ENCODE measurements around the gene LYZ. TPM values are rescaled to one million over a fixed set of nuclear protein-coding genes. Genes with fewer than 3 reads are reported as not detected.
A peak's percentile ranks its signal among the peaks of the same experiment; 100 is the strongest.

The LYZ gene
- polyA plus RNA-seq, 5 donors, result 42.0 to 60.9 (median 50.7) TPM

DNA sequence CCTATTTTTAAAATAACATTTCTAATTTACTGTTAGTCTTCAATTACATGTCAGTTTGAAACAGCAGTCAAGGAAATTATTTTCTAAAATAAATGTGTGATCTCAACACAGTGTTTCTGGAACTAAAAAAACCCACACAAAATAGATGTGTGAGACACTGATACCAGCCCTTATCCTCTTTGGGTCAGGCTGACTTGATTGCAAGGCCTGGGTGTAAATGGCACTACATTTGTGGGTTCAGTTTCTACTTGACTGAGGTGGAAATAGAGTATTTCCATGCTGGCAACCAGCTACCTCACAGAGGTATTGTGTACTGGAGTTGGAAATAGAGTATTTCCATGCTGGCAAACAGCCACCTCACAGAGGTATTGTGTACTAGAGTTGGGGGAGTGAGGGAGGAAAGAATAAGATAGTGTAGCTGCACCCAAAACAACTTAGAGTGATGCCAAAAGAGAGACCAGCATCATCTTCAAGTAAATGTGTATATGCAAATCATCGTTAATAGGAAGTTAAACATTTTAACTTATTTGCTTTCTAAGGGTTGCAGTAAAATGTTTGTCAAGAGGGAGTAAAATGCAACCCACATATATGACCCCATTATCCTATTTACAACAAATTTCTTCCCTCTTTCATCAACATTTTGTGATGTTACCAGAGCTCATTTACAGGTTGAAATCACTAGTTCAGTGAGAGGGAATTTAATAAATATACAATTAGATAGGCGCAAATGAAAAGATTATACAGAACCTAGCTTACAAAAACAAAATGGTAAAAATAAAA, 10.7 kb upstream of the LYZ start:
- DNase-seq, result no peak

DNA sequence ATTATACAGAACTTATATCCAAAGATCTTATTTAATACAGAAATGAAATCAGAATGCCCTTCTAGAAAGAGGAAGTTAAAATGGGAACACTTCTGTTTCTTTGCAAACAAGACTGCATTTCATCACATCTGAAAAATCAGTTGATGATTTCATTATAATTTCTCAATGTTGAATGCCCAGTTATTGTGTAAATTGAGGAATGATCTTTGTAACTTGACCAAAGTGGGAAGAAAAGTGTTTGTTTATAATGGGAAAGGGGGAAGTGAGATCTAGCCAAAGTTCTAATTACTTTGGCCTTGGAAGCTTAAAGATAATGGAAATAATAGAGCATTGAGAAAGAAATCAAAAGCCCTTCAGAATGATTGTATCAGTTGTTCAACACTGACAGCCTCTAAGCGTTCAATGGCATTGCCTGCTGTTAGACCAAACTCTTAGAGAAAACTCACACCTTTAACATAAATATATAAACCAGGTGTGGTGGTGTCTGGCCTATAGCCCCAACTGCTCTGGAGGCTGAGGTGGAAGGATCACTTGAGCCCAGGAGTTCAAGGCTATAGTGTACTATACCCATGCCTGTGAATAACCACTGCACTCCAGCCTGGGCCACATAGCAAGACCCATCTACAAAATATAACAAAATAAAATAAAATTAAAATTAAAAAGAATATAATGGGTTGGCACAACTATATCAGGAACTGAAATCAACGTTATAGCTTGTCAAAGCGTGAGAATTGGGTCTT, 9.9 kb upstream of the LYZ start:
- DNase-seq, result peak in 1 of 2 donors; percentile 17

DNA sequence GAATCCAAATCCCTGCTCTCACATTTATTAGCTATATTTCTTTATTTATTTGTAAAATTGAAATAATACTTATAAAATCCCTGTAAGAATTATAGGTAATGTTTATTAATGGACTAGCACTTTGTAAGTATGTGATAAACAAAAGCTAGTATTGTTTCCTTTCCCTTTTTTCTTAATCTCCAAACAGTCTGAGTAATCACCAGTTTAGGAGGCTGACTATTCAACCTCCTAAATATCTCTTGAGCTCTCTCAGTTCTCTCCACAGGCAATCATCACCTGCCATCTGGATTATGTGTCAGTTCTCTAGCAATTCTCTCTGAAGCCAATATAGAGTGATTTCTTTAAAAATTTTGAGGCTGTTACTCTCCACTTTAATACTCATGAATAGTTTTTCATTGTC, 9.2 kb upstream of the LYZ start:
- no peak for DNase-seq

DNA sequence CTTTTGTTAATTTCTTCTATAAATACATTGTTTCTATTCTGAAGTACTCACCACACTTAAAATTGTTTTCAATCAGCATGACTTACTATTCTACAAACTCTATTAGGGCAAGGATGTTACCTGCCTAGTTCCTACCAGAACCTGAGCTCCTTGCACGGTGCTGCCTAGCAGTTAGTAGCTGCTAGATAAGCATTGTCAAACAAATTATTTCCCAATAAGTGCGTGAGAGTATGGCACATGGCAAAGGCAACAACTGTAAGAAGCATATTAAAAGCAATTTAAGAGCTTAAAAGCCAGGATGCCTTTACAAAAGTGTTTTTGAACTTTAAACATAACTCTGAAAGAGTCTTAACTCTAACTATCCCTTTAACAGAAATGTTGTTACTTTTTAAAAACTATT, 8.2 kb upstream of the LYZ start:
- DNase-seq, result no peak

DNA sequence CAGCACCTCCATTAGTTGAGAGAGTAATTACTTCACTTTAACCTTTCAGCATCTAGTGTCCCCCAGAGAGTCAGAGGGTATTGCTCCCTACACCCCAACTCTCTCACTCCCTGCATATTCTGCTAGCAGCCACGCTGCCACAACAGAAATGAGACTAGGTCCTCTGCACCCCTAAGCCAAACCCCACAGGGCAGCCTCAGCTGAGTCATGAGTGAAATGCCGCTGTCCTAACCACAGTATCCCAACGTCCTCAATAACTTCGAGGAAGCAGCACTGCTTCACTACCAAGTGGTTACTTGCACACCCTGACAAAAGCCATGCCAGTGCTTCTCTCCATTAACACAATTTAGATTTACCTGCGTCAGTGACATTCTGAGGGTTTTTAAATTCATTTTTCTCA, 6.9 kb upstream of the LYZ start:
- DNase-seq, result no peak

DNA sequence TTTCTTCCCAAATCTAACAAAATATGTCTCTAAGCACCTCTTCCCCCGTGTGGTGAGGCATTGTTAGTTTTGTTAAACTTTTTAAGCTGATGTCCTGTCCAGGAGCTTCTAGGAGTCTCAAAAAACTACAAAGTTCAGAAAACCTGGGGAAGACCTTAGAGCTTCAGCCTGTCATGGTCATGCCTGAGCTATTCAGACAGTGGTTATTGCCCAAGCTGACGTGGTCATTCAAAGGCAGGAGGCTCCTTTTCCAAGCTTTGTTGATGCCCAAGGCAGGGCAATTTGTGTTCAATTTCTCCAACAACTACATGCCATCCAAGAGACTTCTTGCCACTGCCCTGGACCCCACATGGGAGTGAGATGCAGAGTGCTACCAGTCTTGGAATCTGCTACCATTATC, 5.8 kb upstream of the LYZ start:
- no peak for DNase-seq

DNA sequence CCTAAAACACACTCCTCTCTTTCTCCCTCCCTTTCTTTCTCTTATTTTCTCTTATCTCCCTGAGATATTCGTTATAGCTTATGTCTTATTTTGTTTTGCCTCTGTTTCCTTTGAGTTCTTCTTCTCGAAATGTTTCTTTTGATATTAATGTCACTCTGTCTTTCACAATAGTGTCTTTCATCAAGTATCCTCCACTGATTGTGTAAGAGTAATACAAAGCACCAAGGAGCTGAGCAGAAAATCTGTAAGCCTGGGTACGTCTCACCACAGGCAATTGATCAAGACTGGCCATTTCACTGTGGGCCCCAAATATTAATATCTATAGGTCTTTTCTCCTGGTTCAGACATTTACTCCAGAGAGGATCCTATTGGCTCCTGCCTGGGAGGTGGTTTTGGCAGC, 4.8 kb upstream of the LYZ start:
- no peak for DNase-seq

DNA sequence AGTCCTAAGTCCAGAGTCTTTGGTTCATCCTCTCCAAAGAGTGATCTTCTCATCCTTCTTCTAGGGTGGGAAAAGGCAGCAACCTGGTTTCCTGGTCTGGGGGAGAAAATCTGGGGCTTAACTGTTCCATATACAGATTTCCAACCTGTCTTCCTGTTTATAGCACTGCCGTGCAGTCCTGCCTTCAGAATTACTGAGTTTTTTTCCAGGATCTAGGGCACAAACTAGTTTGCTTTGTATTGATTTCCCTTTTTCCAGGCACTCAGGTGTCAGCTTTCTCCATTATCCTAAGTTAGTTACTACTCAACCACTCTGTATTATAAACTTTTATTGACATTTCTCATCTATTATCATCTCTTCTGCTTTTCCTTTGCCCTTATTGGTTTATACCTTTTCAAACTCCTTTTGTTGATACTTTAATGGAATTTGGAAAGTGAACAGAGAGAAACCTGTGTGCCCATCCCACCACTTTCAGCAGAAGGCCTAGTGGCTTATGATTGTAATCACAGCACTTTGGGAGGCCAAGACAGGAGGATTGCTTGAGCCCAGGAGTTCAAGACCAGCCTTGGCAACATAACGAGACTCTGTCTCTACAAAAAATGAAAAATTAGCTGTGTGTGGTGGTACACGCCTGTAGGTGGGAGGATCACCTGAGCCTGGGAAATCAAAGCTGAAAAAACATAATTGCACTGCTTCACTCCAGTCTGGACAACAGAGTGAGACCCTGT, 4.1 kb upstream of the LYZ start:
- DNase-seq, result no peak

DNA sequence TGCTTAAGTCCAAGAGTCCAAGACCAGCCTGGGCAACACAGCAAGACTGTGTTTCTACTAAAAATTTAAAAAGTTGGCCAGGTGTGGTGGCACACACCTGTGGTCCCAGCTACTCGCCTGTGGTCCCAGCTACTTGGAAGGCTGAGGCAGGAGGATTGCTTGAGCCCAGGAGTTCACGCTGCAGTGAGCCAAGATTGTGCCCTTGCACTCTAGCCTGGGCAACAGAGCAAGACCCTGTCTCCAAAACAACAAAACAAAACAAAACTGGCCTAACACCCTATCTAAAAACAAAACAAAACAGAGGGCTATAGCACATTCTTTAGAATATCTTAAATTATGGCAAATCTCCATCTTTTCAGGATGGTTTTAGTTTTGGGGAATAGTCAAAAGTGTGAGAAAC, 3.1 kb upstream of the LYZ start:
- DNase-seq, result no peak

DNA sequence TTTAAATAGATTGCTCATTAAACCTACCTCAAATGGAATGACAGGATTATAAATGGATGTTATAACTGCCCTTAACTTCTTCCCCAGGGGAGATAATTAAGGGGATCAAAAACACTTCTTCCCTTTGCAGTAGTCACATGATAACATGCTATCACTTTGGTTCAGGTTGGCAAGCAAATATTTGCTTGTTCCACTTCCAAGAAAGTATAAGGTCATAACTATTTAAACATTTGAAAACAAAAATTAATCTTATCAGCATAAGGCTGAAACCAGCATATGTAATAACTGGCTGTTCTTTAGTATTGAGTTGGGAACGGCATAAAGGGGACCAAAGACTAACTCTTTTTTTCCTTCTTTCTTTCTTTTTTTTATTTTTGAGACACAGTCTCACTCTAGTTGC, 2.4 kb upstream of the LYZ start:
- DNase-seq, result no peak

DNA sequence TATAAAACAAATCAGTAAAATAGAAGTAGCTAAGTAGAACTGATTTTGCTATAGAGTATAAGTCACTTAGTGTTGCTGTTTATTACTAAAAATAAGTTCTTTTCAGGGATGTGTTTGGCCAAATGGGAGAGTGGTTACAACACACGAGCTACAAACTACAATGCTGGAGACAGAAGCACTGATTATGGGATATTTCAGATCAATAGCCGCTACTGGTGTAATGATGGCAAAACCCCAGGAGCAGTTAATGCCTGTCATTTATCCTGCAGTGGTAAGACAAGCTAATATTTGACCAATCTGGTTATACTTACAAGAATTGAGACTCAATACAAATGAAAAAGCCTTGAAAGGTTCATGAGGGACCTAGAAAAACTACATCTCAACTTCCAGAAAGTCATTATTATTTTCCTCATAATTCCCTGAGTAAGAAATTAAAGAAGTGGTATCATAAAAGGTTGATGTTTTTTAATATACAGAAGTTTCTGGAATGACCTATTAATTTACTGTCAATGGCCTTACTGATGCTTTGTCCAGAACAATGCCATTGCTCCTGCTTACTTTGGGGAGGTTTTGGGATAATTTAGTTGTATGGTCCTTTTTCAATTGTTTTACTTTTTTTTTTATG, 1.9 kb downstream of the LYZ start:
- DNase-seq, result no peak

DNA sequence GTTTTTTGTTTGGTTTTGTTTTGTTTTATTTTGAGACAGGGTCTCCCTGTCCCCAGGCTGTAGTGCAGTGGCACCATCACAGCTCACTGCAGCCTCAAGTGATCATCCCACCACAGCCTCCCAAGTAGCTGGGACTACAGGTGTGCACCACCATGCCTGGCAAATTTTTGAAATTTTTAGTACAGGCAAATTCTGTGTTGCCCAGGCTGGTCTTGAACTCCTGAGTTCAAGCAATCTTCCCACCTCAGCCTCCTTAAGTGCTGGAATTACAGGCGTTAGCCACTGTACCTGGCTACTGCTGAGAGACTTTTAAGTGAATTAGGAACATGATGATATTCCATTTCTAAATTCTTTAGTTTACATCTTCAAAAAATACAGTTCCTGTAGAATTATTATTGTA, 2.6 kb downstream of the LYZ start:
- no peak for DNase-seq

DNA sequence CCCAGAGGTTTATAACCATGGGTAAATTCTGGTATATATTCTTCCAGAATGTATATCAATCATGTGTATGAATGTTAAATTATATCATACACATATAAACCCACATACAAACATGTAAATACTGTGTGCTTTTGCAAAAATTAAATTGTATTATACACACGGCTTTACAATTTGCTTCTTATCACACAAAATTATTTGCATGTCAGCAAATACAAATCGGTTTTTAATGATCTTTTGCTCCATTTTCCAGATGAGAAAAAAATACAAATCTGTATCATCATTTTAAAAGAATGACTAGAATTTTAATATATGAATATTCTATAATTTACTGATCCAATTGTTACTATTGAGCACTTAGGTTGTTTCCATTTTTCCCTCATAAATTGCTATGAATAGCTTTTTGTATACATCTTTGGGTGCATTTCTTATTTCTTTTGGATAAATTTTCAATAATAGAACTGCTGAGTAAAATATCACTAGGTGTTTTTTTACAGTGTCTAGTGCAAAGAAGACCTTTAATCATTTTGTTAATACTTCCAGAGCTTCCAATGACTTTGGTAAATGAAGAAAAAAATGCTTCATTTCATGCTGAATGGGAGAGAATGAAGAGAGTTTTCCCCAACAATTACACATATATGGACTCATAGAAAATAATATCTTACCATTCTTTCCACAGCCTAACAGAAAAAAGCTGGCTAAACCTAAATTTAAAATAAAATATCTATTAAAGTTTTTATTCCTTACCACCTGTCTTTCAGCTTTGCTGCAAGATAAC, 3.5 kb downstream of the LYZ start:
- no peak for DNase-seq

DNA sequence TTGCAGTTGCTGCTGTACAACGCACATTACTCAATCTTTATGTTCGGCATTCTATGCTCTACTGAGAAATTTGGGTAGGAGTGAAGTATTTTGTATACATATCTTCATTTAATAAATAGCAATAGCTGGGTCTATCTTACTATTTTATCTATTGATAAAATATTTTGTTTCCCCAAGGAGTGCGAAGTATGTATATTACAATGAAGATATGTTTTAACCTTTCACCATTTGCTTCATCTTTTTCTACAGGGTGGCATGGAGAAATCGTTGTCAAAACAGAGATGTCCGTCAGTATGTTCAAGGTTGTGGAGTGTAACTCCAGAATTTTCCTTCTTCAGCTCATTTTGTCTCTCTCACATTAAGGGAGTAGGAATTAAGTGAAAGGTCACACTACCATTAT, 4.7 kb downstream of the LYZ start:
- no peak for DNase-seq

DNA sequence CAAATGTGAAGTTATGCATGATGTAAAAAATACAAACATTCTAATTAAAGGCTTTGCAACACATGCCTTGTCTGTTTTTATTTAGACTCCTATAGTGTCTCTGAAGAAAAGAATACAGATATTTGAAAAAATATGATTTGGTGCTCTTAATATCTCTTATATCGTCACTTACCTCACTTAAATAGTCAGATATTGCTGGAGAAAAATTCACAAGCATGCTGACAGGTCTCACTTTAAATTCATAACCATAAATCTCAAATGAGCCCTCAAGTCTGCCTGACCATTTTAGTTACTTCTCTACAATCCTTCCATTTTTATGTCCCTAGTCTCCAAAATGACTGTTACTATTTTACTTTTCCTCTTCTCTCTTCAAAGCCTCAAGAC, 6.0 kb downstream of the LYZ start:
- no peak for DNase-seq

DNA sequence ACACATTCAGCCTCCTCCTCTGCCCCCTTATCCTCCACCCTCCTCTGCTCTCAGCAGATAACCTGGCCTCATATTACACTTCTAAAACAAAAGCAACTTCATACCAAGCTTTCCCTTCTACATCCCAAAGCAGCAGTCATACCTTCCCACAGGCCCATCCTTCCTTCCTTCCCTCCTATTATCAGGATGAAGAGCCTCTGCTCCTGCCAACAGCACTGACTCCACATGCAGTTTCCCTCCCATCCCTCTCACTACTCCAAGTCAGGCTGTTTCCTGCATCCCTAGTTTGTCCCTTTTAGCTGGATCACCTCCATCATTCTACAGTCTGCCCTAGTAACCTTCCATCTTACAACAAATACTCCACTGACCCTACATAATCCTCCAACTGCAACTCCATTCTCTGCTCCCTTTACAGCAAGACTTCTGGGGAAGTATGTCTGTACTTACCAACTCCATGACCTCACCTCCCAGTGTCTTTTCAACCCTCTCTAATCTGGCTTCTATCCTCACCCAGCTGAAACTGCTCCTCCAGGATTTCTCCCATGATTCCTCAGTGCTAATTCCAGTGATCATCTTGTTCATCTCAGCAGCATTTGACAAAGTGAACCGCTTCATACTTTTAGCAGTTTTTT, 6.5 kb downstream of the LYZ start:
- DNase-seq, result no peak

DNA sequence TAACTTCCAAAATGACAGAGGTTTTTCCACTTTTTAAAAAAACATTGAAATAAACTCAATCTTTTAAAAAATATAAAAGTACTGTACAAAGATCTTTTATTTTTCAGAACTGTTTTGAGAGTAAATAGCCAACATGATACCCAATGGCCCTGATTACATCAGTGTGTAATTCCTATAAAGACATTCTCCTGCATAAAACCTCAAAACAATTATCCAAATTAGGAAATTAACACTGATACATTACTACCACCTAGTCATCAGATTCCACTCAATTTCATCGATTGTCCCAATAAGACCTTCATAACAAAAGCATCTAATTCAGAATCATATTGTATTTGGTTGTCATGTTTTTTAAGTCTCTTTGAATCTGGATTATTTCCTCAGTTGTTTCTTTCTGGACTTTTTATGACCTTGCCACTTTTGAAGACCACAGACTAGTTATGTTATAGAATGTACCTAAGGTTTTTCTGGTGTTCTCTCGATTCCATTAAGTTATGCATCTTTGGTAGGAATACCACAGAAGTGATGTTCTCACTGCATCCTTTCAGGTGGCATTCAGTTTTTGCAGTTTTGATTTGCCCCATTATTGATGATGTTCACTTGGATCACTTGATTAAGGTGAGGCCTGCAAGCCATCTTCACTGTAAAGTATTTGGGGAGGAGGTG, 7.3 kb downstream of the LYZ start:
- DNase-seq, result no peak

DNA sequence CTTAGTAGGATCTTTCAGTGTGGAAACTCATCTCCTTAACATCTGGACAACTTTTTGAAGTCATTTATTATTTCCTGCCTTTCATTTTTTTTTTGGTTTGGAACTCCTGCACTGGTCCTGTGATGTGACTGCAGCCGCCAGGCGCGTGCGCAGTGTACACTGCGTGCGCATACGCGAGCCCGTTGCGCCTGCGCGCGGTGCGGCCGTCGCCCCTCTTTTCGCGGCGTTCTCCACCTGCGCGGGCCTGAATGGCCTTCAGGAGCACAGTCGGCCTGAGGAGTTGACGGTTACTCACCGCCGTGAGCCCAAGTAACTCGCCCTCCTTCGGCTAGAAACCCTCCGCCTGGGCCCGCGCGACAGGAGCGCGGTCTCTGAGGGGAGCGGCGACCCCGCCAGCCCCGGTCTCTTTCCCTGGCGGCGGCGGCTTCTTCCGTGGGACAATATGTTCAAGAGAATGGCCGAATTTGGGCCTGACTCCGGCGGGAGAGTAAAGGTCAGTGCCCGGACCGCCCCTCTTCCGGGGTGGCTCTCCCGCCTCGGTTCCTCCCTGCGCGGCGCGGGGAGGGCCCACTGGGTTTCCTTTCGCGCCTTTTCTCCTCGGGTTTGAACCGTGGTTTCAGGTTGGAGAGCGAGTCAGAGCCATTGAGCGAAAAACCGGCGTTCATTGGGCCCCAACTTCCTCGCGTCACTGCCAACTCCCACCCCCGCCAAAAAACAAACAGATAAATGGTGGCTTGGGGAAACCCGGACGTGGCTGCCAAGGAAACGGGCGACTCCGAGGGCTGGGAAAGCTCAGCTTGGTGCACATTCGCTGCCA, 11.6 kb downstream of the LYZ start, which contains the start of gene YEATS4:
Gene YEATS4, plus strand, starts transcription at position 213 of the 817 bp plus-strand sequence. Its CDS starts 230 bp downstream, at position 443.
- DNase-seq, result peak; percentile 88 to 91

DNA sequence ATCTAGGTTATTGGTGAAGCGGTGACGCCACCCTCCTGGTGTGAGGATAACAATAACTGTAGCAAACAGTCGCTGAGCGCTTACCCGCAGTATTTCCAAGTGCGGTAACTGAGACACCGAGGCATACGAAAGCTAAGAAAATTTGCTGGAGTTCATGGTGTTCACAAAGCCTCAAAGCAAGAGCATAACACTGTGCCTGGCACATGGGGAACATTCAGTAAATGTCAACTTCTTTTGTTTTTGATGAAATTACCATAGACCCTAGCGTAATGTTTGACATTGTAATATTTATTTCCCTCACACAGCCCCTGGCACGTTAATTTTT, 12.1 kb downstream of the LYZ start:
- no peak for DNase-seq

DNA sequence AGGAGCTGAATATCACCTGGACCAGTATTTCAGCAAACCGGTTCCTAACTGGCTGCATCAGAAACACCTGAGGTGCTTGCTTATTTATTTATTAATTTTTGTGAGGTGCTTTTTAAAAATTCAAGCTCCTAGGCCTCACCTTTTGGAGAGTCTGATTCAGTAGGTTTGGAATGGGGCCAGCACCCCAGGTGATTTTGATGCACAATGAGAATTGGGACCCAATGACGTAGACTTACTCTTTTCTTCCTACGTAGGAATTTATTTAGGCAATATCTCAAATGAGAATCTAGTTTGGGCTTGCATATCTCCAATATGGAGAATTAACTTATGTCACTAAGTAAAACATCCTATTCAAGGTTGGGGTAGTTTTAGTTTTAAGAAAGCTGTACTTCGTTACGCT, 18.6 kb downstream of the LYZ start:
- DNase-seq, result no peak
